ENCODE data around the gene SULF2. TPM values are rescaled to one million over a fixed set of nuclear protein-coding genes. Genes with fewer than 3 reads are reported as not detected.

The SULF2 gene
- total and polyA plus RNA-seq, 2 of the 4 experiments (the other 2 are of a cell fraction): 0.54 to 0.77 TPM

DNA sequence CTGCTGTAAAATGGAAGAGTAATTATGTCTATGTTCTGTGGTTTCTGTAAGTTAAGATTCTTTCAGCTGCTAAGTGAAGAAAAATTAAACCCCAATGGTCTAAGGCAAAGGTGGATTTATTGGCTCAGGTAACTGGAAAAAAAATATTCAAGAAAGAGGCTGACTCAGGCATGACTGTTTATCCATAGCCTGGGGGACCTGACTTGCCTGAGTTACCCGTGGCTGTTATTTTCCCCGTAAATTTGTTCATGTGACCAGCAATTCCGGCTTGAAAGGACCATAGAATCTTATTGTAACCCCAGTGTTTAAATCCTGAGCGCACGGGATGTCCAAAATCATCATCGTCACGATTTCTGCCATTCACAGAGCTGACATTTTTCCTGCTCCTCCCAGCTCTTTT lies 32.3 kb upstream of the SULF2 start:
- Histone ChIP-seq H2AK9ac (replicated peaks; ENCODE audit: low read depth, low read length, poor library complexity) (no peak overlapping the region), H3K4me2 (ENCODE audit: low read depth, low read length) (no peak overlapping the region), H3K27me3 (ENCODE audit: control insufficient read depth, insufficient read depth, low read length) (peaks cover 22% of the 10 kb centered on the region), H4K8ac (ENCODE audit: low read depth in 2 of 2, low read length in 2 of 2) (no peak overlapping the region), H3K9me1 (ENCODE audit: insufficient read depth, low read length) (no peaks in the 10 kb centered on the region), H3K23ac (ENCODE audit: low read depth, low read length) (no peak overlapping the region), H3K14ac (replicated peaks; ENCODE audit: low read depth, low read length) (no peak overlapping the region), H4K20me1 (ENCODE audit: insufficient read depth, low read length) (no peaks in the 10 kb centered on the region), H2BK120ac (ENCODE audit: low read depth, low read length) (no peak overlapping the region), H4K5ac (ENCODE audit: low read depth, low read length) (no peak overlapping the region), H4K91ac (ENCODE audit: insufficient read depth, low read depth, low read length) (no peak overlapping the region), H2AFZ (replicated peaks; ENCODE audit: low read length, poor library complexity) (no peak overlapping the region), H3K79me1 (ENCODE audit: low read depth in 1 of 2, low read length in 2 of 2) (no peaks in the 10 kb centered on the region), H2BK15ac (ENCODE audit: low read depth, low read length) (no peak overlapping the region), H3K4me1 (ENCODE audit: control insufficient read depth, insufficient read depth, low read length) (no peaks in the 10 kb centered on the region), H2BK20ac (ENCODE audit: low read depth, low read length) (no peak overlapping the region), H3K36me3 (ENCODE audit: control insufficient read depth, insufficient read depth, low read length) (no peaks in the 10 kb centered on the region), H3K9me3 (ENCODE audit: control insufficient read depth, insufficient read depth, low read length) (peaks cover 4% of the 10 kb centered on the region; the same call in 1 of the 2 replicates), H3K4me3 (ENCODE audit: insufficient read depth, low read depth, low read length) (no peak overlapping the region), H3K9ac (ENCODE audit: low read depth, low read length) (no peak overlapping the region), H2BK5ac (ENCODE audit: low read depth, low read length, poor library complexity, severe bottlenecking) (no peak overlapping the region), H3K4ac (ENCODE audit: low read depth, low read length) (no peak overlapping the region), H3K27ac (ENCODE audit: insufficient read depth, low read length) (no peak overlapping the region), H2AK5ac (ENCODE audit: low read depth, low read length) (no peak overlapping the region), H3K18ac (ENCODE audit: low read depth, low read length) (no peak overlapping the region), H3K56ac (ENCODE audit: extremely low read depth, insufficient read depth, low read length) (no peak overlapping the region)
- intact Hi-C loops (cut with micrococcal nuclease): loop anchor here (10.0 kb wide), 1 partner anchor 77 kb away; no protein-coding TSS in a partner anchor
- in situ Hi-C loops (cut with MboI; ENCODE audit: low sequenced_read_pairs): no loop called here
- ChIA-PET POLR2A (ENCODE audit: unreplicated experiment) (no interaction called here), CTCF (no interaction called here)
- WGBS, 2 experiments (ENCODE audit: extremely low coverage in 2 of 2, insufficient read length in 1 of 2): 73% methylated on average over 7 of the region's 7 CpGs; no CpG with 5 or more reads in 1 of the 2 experiments
- no TSS peak for BruUV-seq (replicated peaks)
- TF ChIP-seq SMC3 (IDR thresholded peaks at IDR 0.05; ENCODE audit: low read depth, low read length) (no peak), CEBPB (IDR thresholded peaks at IDR 0.05; ENCODE audit: low read depth, low read length) (no peak), POLR2A (IDR thresholded peaks at IDR 0.05; ENCODE audit: low read depth, low read length) (no peak), MAZ (IDR thresholded peaks at IDR 0.05; ENCODE audit: borderline replicate concordance, low read depth, low read length) (no peak), RCOR1 (IDR thresholded peaks at IDR 0.05; ENCODE audit: insufficient replicate concordance, low read length) (no peak), CHD1 (IDR thresholded peaks at IDR 0.05; ENCODE audit: low read depth, low read length) (no peak), MAFK (IDR thresholded peaks at IDR 0.05; ENCODE audit: low read depth, low read length) (no peak)
- TF ChIP-seq, protein P1, sequence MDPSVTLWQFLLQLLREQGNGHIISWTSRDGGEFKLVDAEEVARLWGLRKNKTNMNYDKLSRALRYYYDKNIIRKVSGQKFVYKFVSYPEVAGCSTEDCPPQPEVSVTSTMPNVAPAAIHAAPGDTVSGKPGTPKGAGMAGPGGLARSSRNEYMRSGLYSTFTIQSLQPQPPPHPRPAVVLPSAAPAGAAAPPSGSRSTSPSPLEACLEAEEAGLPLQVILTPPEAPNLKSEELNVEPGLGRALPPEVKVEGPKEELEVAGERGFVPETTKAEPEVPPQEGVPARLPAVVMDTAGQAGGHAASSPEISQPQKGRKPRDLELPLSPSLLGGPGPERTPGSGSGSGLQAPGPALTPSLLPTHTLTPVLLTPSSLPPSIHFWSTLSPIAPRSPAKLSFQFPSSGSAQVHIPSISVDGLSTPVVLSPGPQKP (IDR thresholded peaks at IDR 0.05; ENCODE audit: borderline replicate concordance, low read depth, low read length): no peak
- DNase-seq (no peak), ATAC-seq (ENCODE audit: low read depth) (no peak)
- dilution Hi-C loops (cut with HindIII; ENCODE audit: low sequenced_read_pairs, unreplicated experiment): no loop called here

Data from IMR-90 (cell line).